GM10248 (cell line): ENCODE measurements around the gene ENOX1.

Experiments used
- CTCF ChIA-PET: fragments of 300-600 bp; sonication (Branson Sonifier 250); formaldehyde crosslinking; extraction: SDS; loops from one replicate; lab custom pipeline; 2021; ENCODE audit warnings: antibody characterized with exemption; lab: Yijun Ruan, JAX
- POLR2A ChIA-PET: fragments of 350-650 bp; sonication (Branson Sonifier 250); formaldehyde crosslinking; extraction: SDS; loops from one replicate; lab custom pipeline; 2020; ENCODE audit warnings: antibody characterized with exemption; lab: Yijun Ruan, JAX
- DNase-seq: peaks from one replicate; pipeline ENCODE4 v3.0.0; 2012; ENCODE audit errors: extremely low spot score
- CTCF ChIP-seq: IDR thresholded peaks from 2 replicates; pipeline ENCODE4 v1.5.1; 2012; ENCODE audit warnings: mild to moderate bottlenecking, low read depth; ENCODE audit errors: extremely low read depth, missing control alignments, control extremely low read depth

Gene ENOX1

GRCh38 chr13:43286751-43287150, 500.0 kb downstream of the ENOX1 start:
- ChIA-PET POLR2A (no interaction called here), CTCF (interaction anchor here (1.4 kb wide), 1 partner anchor 16 kb away, joined by 3 read pairs; no protein-coding TSS in a partner anchor)
- TF ChIP-seq CTCF, result no peak
- no peak for DNase-seq

GRCh38 chr13:43285933-43286597, 500.7 kb downstream of the ENOX1 start:
- no peak for TF ChIP-seq CTCF
- POLR2A ChIA-PET, result no interaction called here
- no peak for DNase-seq
- CTCF ChIA-PET, result interaction anchor here (1.4 kb wide), 1 partner anchor 16 kb away, joined by 3 read pairs; no protein-coding TSS in a partner anchor

DNA sequence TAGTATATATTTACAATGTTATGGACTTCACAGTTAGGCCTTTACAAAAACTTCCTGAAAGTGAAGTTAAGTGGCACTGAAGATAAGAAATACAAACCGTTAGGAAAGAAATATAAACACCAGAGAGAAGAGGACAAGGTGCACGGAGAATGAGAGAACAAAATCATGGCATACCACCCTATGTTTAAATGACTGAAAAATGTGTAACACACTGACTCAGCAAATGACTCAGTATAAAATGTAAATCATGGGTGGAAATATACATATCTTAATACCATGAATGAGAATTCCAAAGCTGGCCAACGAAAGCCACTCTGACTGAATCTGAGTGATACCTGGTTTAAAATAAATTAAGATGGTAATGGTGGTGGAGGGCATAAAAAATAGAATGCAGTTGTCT, 502.6 kb downstream of the ENOX1 start:
- CTCF ChIA-PET, result no interaction called here
- no peak for TF ChIP-seq CTCF
- no peak for DNase-seq
- POLR2A ChIA-PET, result no interaction called here

DNA sequence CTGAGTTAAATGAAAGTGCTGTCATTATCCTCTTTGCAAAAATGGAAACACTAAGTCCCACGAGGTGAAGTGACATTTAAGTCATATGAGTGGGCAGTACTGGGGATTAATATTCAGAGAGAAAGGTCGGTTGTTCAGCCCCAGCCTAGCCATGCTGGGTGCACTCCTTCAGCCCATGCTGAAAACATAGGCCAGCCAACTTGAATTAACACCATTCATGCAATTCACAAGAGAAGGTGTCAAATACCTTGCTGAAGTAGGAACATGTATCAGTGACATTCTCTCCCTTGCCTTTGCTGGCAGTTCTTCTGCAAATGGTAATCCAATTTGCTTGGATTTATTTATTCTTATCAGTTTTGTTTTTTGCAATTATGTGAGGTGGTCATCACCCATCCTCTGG, 507.1 kb downstream of the ENOX1 start:
- POLR2A ChIA-PET, result no interaction called here
- no peak for DNase-seq
- CTCF ChIA-PET, result interaction anchor here (1.2 kb wide), 2 partner anchors 13 to 14 kb away, joined by 3 to 4 read pairs; no protein-coding TSS in a partner anchor
- no peak for TF ChIP-seq CTCF

DNA sequence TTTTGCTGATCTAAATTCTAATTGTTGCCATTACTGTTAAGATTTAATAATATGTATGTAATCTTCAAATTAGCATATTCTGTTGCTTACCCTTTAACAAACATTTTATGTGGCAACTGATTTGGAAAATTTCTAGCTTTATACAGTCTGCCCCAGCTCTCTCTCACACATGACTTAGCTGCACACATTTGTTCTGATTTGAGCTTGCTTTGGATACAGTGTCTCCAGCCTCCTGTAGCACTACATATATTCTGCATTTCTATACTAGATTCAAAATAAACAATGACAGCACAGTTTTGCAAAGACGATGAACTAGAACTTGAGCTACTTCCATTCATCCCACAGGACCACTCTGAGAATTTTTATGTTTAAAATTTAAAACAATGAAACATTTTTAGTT, 508.6 kb downstream of the ENOX1 start:
- no peak for TF ChIP-seq CTCF
- CTCF ChIA-PET, result interaction anchor here (0.6 to 1.5 kb wide), 3 partner anchors 9 to 13 kb away, joined by 3 read pairs; no protein-coding TSS in a partner anchor
- DNase-seq, result no peak
- POLR2A ChIA-PET, result no interaction called here

DNA sequence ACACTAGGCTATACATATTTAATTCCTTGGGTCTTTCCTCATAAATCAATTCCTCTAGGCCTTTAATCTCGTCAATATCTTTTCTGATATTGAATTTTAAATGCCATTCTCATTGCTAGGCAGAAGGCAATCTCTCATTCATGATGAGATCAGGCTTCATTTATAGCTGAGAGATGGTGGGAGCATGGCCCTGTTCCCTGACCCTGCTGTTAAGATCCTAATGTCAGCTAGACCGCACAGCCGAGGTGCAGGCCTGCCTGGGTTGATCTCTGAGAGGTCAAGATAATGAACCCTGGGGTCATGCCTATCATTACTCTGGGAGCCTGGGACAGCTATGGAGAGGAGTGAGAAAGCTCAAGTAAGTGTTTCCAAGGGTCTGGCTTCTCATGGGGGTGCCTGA, 509.6 kb downstream of the ENOX1 start:
- TF ChIP-seq CTCF, result no peak
- POLR2A ChIA-PET, result no interaction called here
- DNase-seq, result no peak
- CTCF ChIA-PET, result interaction anchor here (1.4 to 1.8 kb wide), 3 partner anchors 9 to 12 kb away, joined by 3 to 4 read pairs (median 3); no protein-coding TSS in a partner anchor
